Right kidney (tissue), 9 donors: ENCODE measurements around the gene SDHD.
"Not testable (repeated sequence)": the region's sequence is repeated elsewhere in the genome, so short reads cannot be mapped to it uniquely, and the experiment has no call there.

Experiments
- DNase-seq: peaks from one replicate; pipeline ENCODE4 v3.0.0-alpha.2; 2016
- long read RNA-seq, 8 donors: transcript quantifications; one replicate each; lab custom pipeline, GENCODE V29; 2026

Gene SDHD
- long read RNA-seq, donor 1, transcript SDHD-201 (4 exons, 1,439 nt), result major isoform, 154 of 259 reads
- long read RNA-seq, donor 1, partial matches to known transcripts, result 92 of 259 reads
- long read RNA-seq, donor 1, other reads (novel, unspliced or antisense), result 13 of 259 reads
- long read RNA-seq, donor 2, transcript SDHD-201 (4 exons, 1,439 nt), result major isoform, 92 of 93 reads
- long read RNA-seq, donor 2, partial matches to known transcripts, result 0 of 93 reads
- long read RNA-seq, donor 2, other reads (novel, unspliced or antisense), result 0 of 93 reads
- long read RNA-seq, donor 3, transcript SDHD-201 (4 exons, 1,439 nt), result major isoform, 72 of 114 reads
- long read RNA-seq, donor 3, partial matches to known transcripts, result 35 of 114 reads
- long read RNA-seq, donor 3, other reads (novel, unspliced or antisense), result 6 of 114 reads
- long read RNA-seq, donor 4, transcript SDHD-201 (4 exons, 1,439 nt), result major isoform, 92 of 151 reads
- long read RNA-seq, donor 4, partial matches to known transcripts, result 51 of 151 reads
- long read RNA-seq, donor 4, other reads (novel, unspliced or antisense), result 8 of 151 reads
- long read RNA-seq, donor 5, transcript SDHD-201 (4 exons, 1,439 nt), result major isoform, 123 of 202 reads
- long read RNA-seq, donor 5, partial matches to known transcripts, result 65 of 202 reads
- long read RNA-seq, donor 5, other reads (novel, unspliced or antisense), result 13 of 202 reads
- long read RNA-seq, donor 6, transcript SDHD-201 (4 exons, 1,439 nt), result major isoform, 115 of 120 reads
- long read RNA-seq, donor 6, partial matches to known transcripts, result 0 of 120 reads
- long read RNA-seq, donor 6, other reads (novel, unspliced or antisense), result 5 of 120 reads
- long read RNA-seq, donor 7, transcript SDHD-201 (4 exons, 1,439 nt), result major isoform, 146 of 221 reads
- long read RNA-seq, donor 7, partial matches to known transcripts, result 60 of 221 reads
- long read RNA-seq, donor 7, other reads (novel, unspliced or antisense), result 13 of 221 reads
- long read RNA-seq, donor 8, transcript SDHD-201 (4 exons, 1,439 nt), result major isoform, 117 of 179 reads
- long read RNA-seq, donor 8, partial matches to known transcripts, result 52 of 179 reads
- long read RNA-seq, donor 8, other reads (novel, unspliced or antisense), result 9 of 179 reads

- peak; percentile 90 for DNase-seq
Measured at GRCh38 chr11:112086422-112087191, at the start of gene SDHD, which contains the start of gene TIMM8B. SDHD (plus strand) TSS chr11:112086873; CDS start chr11:112086908, 35 bp downstream. TIMM8B (minus strand) TSS chr11:112086756; CDS start chr11:112086723, 33 bp downstream.

- no peak for DNase-seq
Measured at GRCh38 chr11:112037527-112037926, 49.1 kb upstream of the SDHD start.

- DNase-seq, result no peak
Measured at GRCh38 chr11:112042161-112042960, 44.3 kb upstream of the SDHD start.

- DNase-seq, result no peak
Measured at GRCh38 chr11:112042961-112043304, 43.7 kb upstream of the SDHD start.

- DNase-seq, result no peak
Measured at GRCh38 chr11:112044961-112045360, 41.7 kb upstream of the SDHD start.

- not testable (repeated sequence) for DNase-seq
Measured at GRCh38 chr11:112046647-112047046, 40.0 kb upstream of the SDHD start.

- DNase-seq, result not testable (repeated sequence)
Measured at GRCh38 chr11:112048256-112048655, 38.4 kb upstream of the SDHD start.

- no peak for DNase-seq
Measured at GRCh38 chr11:112049777-112050176, 36.9 kb upstream of the SDHD start.

GRCh38 chr11:112050721-112051120, 36.0 kb upstream of the SDHD start:
- no peak for DNase-seq

- DNase-seq, result no peak
Measured at GRCh38 chr11:112051768-112052167, 34.9 kb upstream of the SDHD start.

- no peak for DNase-seq
Measured at GRCh38 chr11:112057170-112057569, 29.5 kb upstream of the SDHD start.

GRCh38 chr11:112058103-112058502, 28.6 kb upstream of the SDHD start:
- no peak for DNase-seq

- no peak for DNase-seq
Measured at GRCh38 chr11:112062923-112063322, 23.8 kb upstream of the SDHD start.

GRCh38 chr11:112073941-112074811, 12.5 kb upstream of the SDHD start, which contains the start of the genes NKAPD1 and PIH1D2:
NKAPD1 (plus strand) TSS chr11:112074299; CDS start chr11:112075575, 1,276 bp downstream.
PIH1D2 (minus strand) TSS chr11:112074017; CDS start chr11:112073174, 843 bp downstream.
- peak; percentile 92 for DNase-seq

- DNase-seq, result no peak
Measured at GRCh38 chr11:112082729-112083128, 3.9 kb upstream of the SDHD start.

GRCh38 chr11:112085822-112086421, 751 bp upstream of the SDHD start:
- no peak for DNase-seq

GRCh38 chr11:112087212-112087611, 539 bp downstream of the SDHD start:
- DNase-seq, result no peak

GRCh38 chr11:112095302-112095701, 8.6 kb downstream of the SDHD start:
- not testable (repeated sequence) for DNase-seq

GRCh38 chr11:112096194-112096593, 9.5 kb downstream of the SDHD start:
- no peak for DNase-seq
